Neural cell (in vitro differentiated cells): ENCODE measurements around the gene MAMSTR. TPM values are rescaled to one million over a fixed set of nuclear protein-coding genes. Genes with fewer than 3 reads are reported as not detected.

ENCODE experiments used
- H2AFZ ChIP-seq: fragments of 200-600, 300-800 bp; sonication (generic), shearing (Covaris generic); 2 replicates; pipeline ENCODE4 v1.6.0; 2014; ENCODE audit warnings: low read depth, mild to moderate bottlenecking, antibody characterized with exemption, low read length, moderate library complexity
- H3F3A ChIP-seq: fragments of 200-600 bp; shearing (Covaris generic); 2 replicates; pipeline ENCODE4 v1.6.1; 2016; ENCODE audit warnings: mild to moderate bottlenecking, moderate library complexity, mixed read lengths, antibody characterized with exemption, low read length; ENCODE audit not compliant: insufficient read depth, poor library complexity, severe bottlenecking
- H3K27ac ChIP-seq: fragments of 200-600, 300-800 bp; sonication (generic), shearing (Covaris generic); 2 replicates; pipeline ENCODE4 v1.5.1; 2014; ENCODE audit warnings: mild to moderate bottlenecking, low read length, moderate library complexity
- H3K27me3 ChIP-seq: fragments of 300-800, 200-600 bp; sonication (generic), shearing (Covaris generic); 2 replicates; pipeline ENCODE4 v1.6.0; 2014; ENCODE audit warnings: mild to moderate bottlenecking, low read depth, low read length, moderate library complexity; ENCODE audit not compliant: insufficient read depth
- H3K36me3 ChIP-seq: fragments of 300-800, 200-600 bp; sonication (generic), shearing (Covaris generic); 2 replicates; pipeline ENCODE4 v1.5.1; 2014; ENCODE audit warnings: mild to moderate bottlenecking, antibody characterized with exemption, low read length, moderate library complexity; ENCODE audit not compliant: insufficient read depth
- H3K4me2 ChIP-seq: fragments of 300-800, 200-600 bp; sonication (generic), shearing (Covaris generic); 2 replicates; pipeline ENCODE4 v1.6.0; 2014; ENCODE audit warnings: mild to moderate bottlenecking, low read length
- H3K4me3 ChIP-seq: fragments of 300-800, 200-600 bp; sonication (generic), shearing (Covaris generic); 2 replicates; pipeline ENCODE4 v1.5.1; 2014; ENCODE audit warnings: mild to moderate bottlenecking, low read length, moderate library complexity
- H3K79me2 ChIP-seq: fragments of 200-600 bp; shearing (Covaris generic); replicated peaks from 2 replicates; pipeline ENCODE4 v1.6.0; 2014; ENCODE audit warnings: mild to moderate bottlenecking, low read length, moderate library complexity; ENCODE audit not compliant: insufficient read depth
- H3K9ac ChIP-seq: fragments of 300-800, 200-600 bp; sonication (generic), shearing (Covaris generic); 2 replicates; pipeline ENCODE4 v1.6.1; 2016; ENCODE audit warnings: mild to moderate bottlenecking, low read length, mixed read lengths
- H3K9me2 ChIP-seq: fragments of 200-600 bp; shearing (Covaris generic); 2 replicates; pipeline ENCODE4 v1.6.1; 2016; ENCODE audit warnings: mild to moderate bottlenecking, low read length, mixed read lengths; ENCODE audit not compliant: insufficient read depth
- H3K9me3 ChIP-seq: fragments of 200-600, 300-800 bp; sonication (generic), shearing (Covaris generic); 2 replicates; pipeline ENCODE4 v1.6.1; 2016; ENCODE audit warnings: mild to moderate bottlenecking, mixed run types, low read length, moderate library complexity, mixed read lengths
- H4K20me1 ChIP-seq: fragments of 200-600 bp; shearing (Covaris generic); 2 replicates; pipeline ENCODE4 v1.6.1; 2016; ENCODE audit warnings: mild to moderate bottlenecking, mixed run types; ENCODE audit not compliant: insufficient read depth
- EP300 ChIP-seq: fragments of 450-650 bp; conservative IDR thresholded peaks from 2 replicates; pipeline ENCODE4 v1.6.1; 2014; ENCODE audit warnings: antibody characterized with exemption, mild to moderate bottlenecking, moderate library complexity; ENCODE audit not compliant: poor library complexity, severe bottlenecking
- EZH2 ChIP-seq: fragments of 200-600, 300-800 bp; shearing (Covaris generic), sonication (generic); IDR thresholded peaks from 2 replicates; pipeline ENCODE4 v1.6.1; 2014; ENCODE audit warnings: antibody characterized with exemption, low read length, borderline replicate concordance, mild to moderate bottlenecking; ENCODE audit not compliant: insufficient read depth, poor library complexity, severe bottlenecking
- MXI1 ChIP-seq: fragments of 450-650 bp; conservative IDR thresholded peaks from 2 replicates; pipeline ENCODE4 v1.6.1; 2014; ENCODE audit warnings: antibody characterized with exemption, mild to moderate bottlenecking; ENCODE audit not compliant: poor library complexity, severe bottlenecking
- POLR2AphosphoS5 ChIP-seq: IDR thresholded peaks from 2 replicates; pipeline ENCODE4 v1.6.1; 2012
- RAD21 ChIP-seq: fragments of 450-650 bp; conservative IDR thresholded peaks from 2 replicates; pipeline ENCODE4 v1.6.1; 2014; ENCODE audit warnings: antibody characterized with exemption, mild to moderate bottlenecking, moderate library complexity
- SMC3 ChIP-seq: fragments of 450-650 bp; conservative IDR thresholded peaks from 2 replicates; pipeline ENCODE4 v1.6.1; 2014; ENCODE audit warnings: antibody characterized with exemption, mild to moderate bottlenecking, moderate library complexity; ENCODE audit not compliant: poor library complexity
- TAF1 ChIP-seq: IDR thresholded peaks from 2 replicates; pipeline ENCODE4 v1.6.1; 2012; ENCODE audit warnings: low read depth
- polyA plus RNA-seq: library from polyadenylated mRNA; depleted of rRNA; stranded (reverse); fragments of >200 nt; gene quantifications from 2 replicates; pipeline ENCODE4 v1.2.3, GENCODE V29; 2014
- TF ChIP-seq, protein P1 (sequence below): IDR thresholded peaks from 2 replicates; pipeline ENCODE4 v1.6.1; 2012; ENCODE audit warnings: borderline replicate concordance
- TF ChIP-seq, protein P2 (sequence below): fragments of 450-650 bp; IDR thresholded peaks from 2 replicates; pipeline ENCODE4 v1.5.1; 2014; ENCODE audit warnings: antibody characterized with exemption, mild to moderate bottlenecking, moderate library complexity; ENCODE audit not compliant: poor library complexity, severe bottlenecking

MAMSTR gene
- polyA plus RNA-seq, 1 donor from 2014 or later = 0.36 TPM

DNA sequence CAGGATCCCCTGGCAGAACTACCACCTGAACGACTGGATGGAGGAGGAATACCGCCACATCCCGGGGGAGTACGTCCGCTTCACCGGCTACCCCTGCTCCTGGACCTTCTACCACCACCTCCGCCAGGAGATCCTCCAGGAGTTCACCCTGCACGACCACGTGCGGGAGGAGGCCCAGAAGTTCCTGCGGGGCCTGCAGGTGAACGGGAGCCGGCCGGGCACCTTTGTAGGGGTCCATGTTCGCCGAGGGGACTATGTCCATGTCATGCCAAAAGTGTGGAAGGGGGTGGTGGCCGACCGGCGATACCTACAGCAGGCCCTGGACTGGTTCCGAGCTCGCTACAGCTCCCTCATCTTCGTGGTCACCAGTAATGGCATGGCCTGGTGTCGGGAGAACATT, 16.2 kb downstream of the MAMSTR start:
- Histone ChIP-seq H3K9me3 (no peaks in the 10 kb centered on the region), H3K79me2 (no peaks in the 10 kb centered on the region), H3K27ac (no peak overlapping the region), H2AFZ (no peak overlapping the region), H3K4me2 (no peak overlapping the region), H4K20me1 (no peaks in the 10 kb centered on the region), H3K4me3 (no peak overlapping the region), H3F3A (no peaks in the 10 kb centered on the region), H3K36me3 (no peaks in the 10 kb centered on the region), H3K9ac (no peak overlapping the region), H3K27me3 (no peaks in the 10 kb centered on the region), H3K9me2 (no peaks in the 10 kb centered on the region)
- no peak for TF ChIP-seq POLR2AphosphoS5
- TF ChIP-seq SMC3 = no peak
- TF ChIP-seq EZH2 = no peak
- TF ChIP-seq RAD21 = no peak
- no peak for TF ChIP-seq TAF1
- TF ChIP-seq EP300 = no peak
- TF ChIP-seq, protein P1, sequence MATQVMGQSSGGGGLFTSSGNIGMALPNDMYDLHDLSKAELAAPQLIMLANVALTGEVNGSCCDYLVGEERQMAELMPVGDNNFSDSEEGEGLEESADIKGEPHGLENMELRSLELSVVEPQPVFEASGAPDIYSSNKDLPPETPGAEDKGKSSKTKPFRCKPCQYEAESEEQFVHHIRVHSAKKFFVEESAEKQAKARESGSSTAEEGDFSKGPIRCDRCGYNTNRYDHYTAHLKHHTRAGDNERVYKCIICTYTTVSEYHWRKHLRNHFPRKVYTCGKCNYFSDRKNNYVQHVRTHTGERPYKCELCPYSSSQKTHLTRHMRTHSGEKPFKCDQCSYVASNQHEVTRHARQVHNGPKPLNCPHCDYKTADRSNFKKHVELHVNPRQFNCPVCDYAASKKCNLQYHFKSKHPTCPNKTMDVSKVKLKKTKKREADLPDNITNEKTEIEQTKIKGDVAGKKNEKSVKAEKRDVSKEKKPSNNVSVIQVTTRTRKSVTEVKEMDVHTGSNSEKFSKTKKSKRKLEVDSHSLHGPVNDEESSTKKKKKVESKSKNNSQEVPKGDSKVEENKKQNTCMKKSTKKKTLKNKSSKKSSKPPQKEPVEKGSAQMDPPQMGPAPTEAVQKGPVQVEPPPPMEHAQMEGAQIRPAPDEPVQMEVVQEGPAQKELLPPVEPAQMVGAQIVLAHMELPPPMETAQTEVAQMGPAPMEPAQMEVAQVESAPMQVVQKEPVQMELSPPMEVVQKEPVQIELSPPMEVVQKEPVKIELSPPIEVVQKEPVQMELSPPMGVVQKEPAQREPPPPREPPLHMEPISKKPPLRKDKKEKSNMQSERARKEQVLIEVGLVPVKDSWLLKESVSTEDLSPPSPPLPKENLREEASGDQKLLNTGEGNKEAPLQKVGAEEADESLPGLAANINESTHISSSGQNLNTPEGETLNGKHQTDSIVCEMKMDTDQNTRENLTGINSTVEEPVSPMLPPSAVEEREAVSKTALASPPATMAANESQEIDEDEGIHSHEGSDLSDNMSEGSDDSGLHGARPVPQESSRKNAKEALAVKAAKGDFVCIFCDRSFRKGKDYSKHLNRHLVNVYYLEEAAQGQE = no peak
- TF ChIP-seq, protein P2, sequence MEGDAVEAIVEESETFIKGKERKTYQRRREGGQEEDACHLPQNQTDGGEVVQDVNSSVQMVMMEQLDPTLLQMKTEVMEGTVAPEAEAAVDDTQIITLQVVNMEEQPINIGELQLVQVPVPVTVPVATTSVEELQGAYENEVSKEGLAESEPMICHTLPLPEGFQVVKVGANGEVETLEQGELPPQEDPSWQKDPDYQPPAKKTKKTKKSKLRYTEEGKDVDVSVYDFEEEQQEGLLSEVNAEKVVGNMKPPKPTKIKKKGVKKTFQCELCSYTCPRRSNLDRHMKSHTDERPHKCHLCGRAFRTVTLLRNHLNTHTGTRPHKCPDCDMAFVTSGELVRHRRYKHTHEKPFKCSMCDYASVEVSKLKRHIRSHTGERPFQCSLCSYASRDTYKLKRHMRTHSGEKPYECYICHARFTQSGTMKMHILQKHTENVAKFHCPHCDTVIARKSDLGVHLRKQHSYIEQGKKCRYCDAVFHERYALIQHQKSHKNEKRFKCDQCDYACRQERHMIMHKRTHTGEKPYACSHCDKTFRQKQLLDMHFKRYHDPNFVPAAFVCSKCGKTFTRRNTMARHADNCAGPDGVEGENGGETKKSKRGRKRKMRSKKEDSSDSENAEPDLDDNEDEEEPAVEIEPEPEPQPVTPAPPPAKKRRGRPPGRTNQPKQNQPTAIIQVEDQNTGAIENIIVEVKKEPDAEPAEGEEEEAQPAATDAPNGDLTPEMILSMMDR = no peak
- TF ChIP-seq MXI1 = no peak

DNA sequence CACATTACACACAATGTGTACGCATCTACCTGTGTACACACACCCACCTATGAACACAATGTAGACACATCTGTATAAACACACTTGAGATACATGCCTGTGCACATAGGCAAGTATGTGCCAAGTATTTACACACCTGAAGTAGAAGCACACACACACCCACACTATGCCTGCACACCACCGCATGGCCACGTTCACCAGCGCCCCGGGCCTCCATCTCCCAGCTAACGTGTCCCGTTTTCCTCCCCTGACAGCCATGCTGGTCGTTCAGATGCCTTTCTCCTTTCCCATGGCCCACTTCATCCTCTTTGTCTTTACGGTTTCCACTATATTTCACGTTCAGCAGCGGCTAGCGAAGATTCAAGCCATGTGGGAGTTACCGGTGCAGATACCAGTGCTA, 16.8 kb downstream of the MAMSTR start:
- H3K4me2 ChIP-seq = no peak overlapping the region
- no peak overlapping the region for H3K27ac ChIP-seq
- no peak overlapping the region for H3K9ac ChIP-seq
- no peaks in the 10 kb centered on the region for H3K36me3 ChIP-seq
- no peaks in the 10 kb centered on the region for H3K9me3 ChIP-seq
- H3K9me2 ChIP-seq = no peaks in the 10 kb centered on the region
- no peaks in the 10 kb centered on the region for H3K79me2 ChIP-seq
- TF ChIP-seq TAF1 = no peak
- TF ChIP-seq RAD21 = no peak
- TF ChIP-seq SMC3 = no peak
- no peak for TF ChIP-seq EZH2
- no peaks in the 10 kb centered on the region for H3F3A ChIP-seq
- H2AFZ ChIP-seq = no peak overlapping the region
- no peaks in the 10 kb centered on the region for H4K20me1 ChIP-seq
- no peaks in the 10 kb centered on the region for H3K27me3 ChIP-seq
- no peak overlapping the region for H3K4me3 ChIP-seq
